Measurements from ENCODE around the gene SLC16A12.

DNA sequence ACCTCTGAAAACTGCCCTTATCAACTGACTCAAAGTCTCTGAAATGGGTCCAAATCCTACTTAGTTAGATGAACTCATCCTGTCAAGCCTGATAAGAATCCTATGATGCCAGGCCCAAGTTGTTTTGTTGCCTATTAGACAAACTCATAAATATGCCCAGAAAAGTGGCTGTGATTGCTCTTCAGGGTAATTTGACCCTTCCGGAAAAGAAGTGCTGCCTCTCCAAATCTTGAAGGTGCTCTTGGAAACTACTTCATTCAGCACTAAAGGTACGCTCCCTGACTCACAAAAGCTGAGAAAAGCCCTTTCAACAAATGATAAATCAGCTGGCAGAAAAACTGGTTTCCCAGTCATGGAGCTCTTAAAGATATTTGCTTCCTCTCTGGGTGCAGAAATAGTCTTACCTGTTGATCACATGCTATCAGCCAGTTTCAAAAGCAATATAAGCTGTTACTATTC is 114.3 kb downstream of the SLC16A12 start:
- TF ChIP-seq POLR2A (IDR thresholded peaks at IDR 0.05; ENCODE audit: low read depth, low read length) = no peak
- TF ChIP-seq POLR2AphosphoS5 (IDR thresholded peaks at IDR 0.05; ENCODE audit: low read depth, low read length) = no peak
